ENCODE measurements around the gene DPH3.

GRCh38 chr3:16304061-16305010 is 39.6 kb upstream of the DPH3 start:
- TF ChIP-seq POLR2A (IDR thresholded peaks at IDR 0.05) (no peak), POLR2AphosphoS5 (IDR thresholded peaks at IDR 0.05) (no peak)
- TF ChIP-seq, protein P1, sequence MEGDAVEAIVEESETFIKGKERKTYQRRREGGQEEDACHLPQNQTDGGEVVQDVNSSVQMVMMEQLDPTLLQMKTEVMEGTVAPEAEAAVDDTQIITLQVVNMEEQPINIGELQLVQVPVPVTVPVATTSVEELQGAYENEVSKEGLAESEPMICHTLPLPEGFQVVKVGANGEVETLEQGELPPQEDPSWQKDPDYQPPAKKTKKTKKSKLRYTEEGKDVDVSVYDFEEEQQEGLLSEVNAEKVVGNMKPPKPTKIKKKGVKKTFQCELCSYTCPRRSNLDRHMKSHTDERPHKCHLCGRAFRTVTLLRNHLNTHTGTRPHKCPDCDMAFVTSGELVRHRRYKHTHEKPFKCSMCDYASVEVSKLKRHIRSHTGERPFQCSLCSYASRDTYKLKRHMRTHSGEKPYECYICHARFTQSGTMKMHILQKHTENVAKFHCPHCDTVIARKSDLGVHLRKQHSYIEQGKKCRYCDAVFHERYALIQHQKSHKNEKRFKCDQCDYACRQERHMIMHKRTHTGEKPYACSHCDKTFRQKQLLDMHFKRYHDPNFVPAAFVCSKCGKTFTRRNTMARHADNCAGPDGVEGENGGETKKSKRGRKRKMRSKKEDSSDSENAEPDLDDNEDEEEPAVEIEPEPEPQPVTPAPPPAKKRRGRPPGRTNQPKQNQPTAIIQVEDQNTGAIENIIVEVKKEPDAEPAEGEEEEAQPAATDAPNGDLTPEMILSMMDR (IDR thresholded peaks at IDR 0.05), result no peak
